HepG2 (cell line): Measurements from ENCODE around the gene NOTUM. TPM values are rescaled to one million over a fixed set of nuclear protein-coding genes. Genes with fewer than 3 reads are reported as not detected.
A peak's percentile ranks its signal among the peaks of the same experiment; 100 is the strongest.

Experiments used
- ATAC-seq: fragments of 200-7000 bp; cut with Tn5 transposase; 3 replicates; pipeline ENCODE4 v1.9.1; 2020; ENCODE audit warnings: mild to moderate bottlenecking, moderate library complexity
- BruUV-seq: library from RNA; stranded (reverse); fragments of 400-500 nt; replicated peaks from 2 replicates; lab custom pipeline; 2021; lab: Mats Ljungman, UMichigan
- CTCF ChIA-PET: fragments of 300-600 bp; formaldehyde crosslinking; extraction: SDS; loops from one replicate; lab custom pipeline; 2021; ENCODE audit warnings: low total read pairs, inconsistent platforms, low intra/inter-chr PET ratio; lab: Yijun Ruan, JAX
- POLR2A ChIA-PET: fragments of 350-600 bp; sonication (Branson Sonifier 250); formaldehyde crosslinking; loops from one replicate; lab custom pipeline; 2020; ENCODE audit warnings: antibody characterized with exemption, inconsistent platforms; lab: Yijun Ruan, JAX
- DNase-seq: peaks from one replicate; pipeline ENCODE4 v3.0.0-alpha.2; 2015; ENCODE audit warnings: low spot score
- FAIRE-seq: peaks from 3 replicates; lab custom pipeline; 2011; peaks lifted over from hg19 to GRCh38; lab: Jason Lieb, UNC
- H2AFZ ChIP-seq: one replicate; pipeline ENCODE4 v1.6.1; 2011; ENCODE audit warnings: low read length, inconsistent platforms
- H3K27ac ChIP-seq: fragments of 300-600 bp; 3 replicates; pipeline ENCODE4 v1.8.0; 2011; ENCODE audit warnings: mixed run types, mild to moderate bottlenecking, mixed read lengths, low read length, inconsistent platforms; ENCODE audit not compliant: insufficient read depth; ENCODE audit errors: extremely low read length
- H3K27me3 ChIP-seq, 2 experiments: fragments of 200-600 bp in 1 of 2; 2 replicates in 1 of 2; 3 replicates in 1 of 2; pipeline versions ENCODE4 v1.6.0 to v1.8.0; 2011; ENCODE audit warnings: low read length in 2 of 2, mild to moderate bottlenecking in 2 of 2, moderate library complexity in 2 of 2, inconsistent platforms in 1 of 2; ENCODE audit not compliant: insufficient read depth in 2 of 2, control insufficient read depth in 1 of 2
- H3K36me3 ChIP-seq, 2 experiments: fragments of 200-600 bp in 1 of 2; replicated peaks in 1 of 2; 2 replicates in 1 of 2; 3 replicates in 1 of 2; pipeline versions ENCODE4 v1.5.1 to v1.8.0; 2011; ENCODE audit warnings: low read length in 2 of 2, inconsistent platforms in 1 of 2; ENCODE audit not compliant: insufficient read depth in 2 of 2, control insufficient read depth in 1 of 2
- H3K4me1 ChIP-seq: 2 replicates; pipeline ENCODE4 v1.5.1; 2012; ENCODE audit warnings: low read length, inconsistent platforms; ENCODE audit not compliant: insufficient read depth
- H3K4me2 ChIP-seq: 2 replicates; pipeline ENCODE4 v1.6.0; 2011; ENCODE audit warnings: low read depth, low read length, inconsistent platforms
- H3K4me3 ChIP-seq, 3 experiments: fragments of 200-600 bp in 1 of 3; sonication (generic), shearing (Covaris generic) in 1 of 3; replicated peaks in 1 of 3; 2 replicates each; pipeline ENCODE4 v1.5.1; 2011 to 2016; ENCODE audit warnings: low read length in 3 of 3, inconsistent platforms in 2 of 3, low read depth in 2 of 3, mild to moderate bottlenecking in 2 of 3, control low read depth in 1 of 3, mixed read lengths in 1 of 3; ENCODE audit not compliant: insufficient read depth in 1 of 3
- H3K79me2 ChIP-seq: one replicate; pipeline ENCODE4 v1.6.1; 2011; ENCODE audit warnings: low read length, inconsistent platforms; ENCODE audit not compliant: insufficient read depth
- H3K9ac ChIP-seq: 2 replicates; pipeline ENCODE4 v1.6.0; 2011; ENCODE audit warnings: mild to moderate bottlenecking, low read depth, low read length, inconsistent platforms; ENCODE audit not compliant: insufficient read depth
- H3K9me3 ChIP-seq: 2 replicates; pipeline ENCODE4 v1.5.1; 2012; ENCODE audit warnings: mild to moderate bottlenecking, low read length
- H4K20me1 ChIP-seq: 2 replicates; pipeline ENCODE4 v1.6.0; 2011; ENCODE audit warnings: inconsistent platforms, mild to moderate bottlenecking, low read length, moderate library complexity; ENCODE audit not compliant: insufficient read depth
- ERF ChIP-seq: IDR thresholded peaks from 2 replicates; pipeline ENCODE4 v1.6.1; 2018; ENCODE audit warnings: missing biosample characterization, missing genetic modification reagents
- FOXO1 ChIP-seq: sonication (generic); formaldehyde crosslinking; IDR thresholded peaks from 2 replicates; pipeline ENCODE4 v1.4.0; 2020; ENCODE audit warnings: missing genetic modification reagents
- HOXA9 ChIP-seq: sonication (generic); formaldehyde crosslinking; IDR thresholded peaks from 2 replicates; pipeline ENCODE4 v1.8.1; 2022; ENCODE audit warnings: missing genetic modification reagents, mild to moderate bottlenecking, moderate library complexity, borderline replicate concordance
- IRF2 ChIP-seq: IDR thresholded peaks from 2 replicates; pipeline ENCODE4 v1.6.1; 2018; ENCODE audit warnings: missing genetic modification reagents, missing compliant biosample characterization
- MLLT10 ChIP-seq: sonication (generic); formaldehyde crosslinking; IDR thresholded peaks from 2 replicates; pipeline ENCODE4 v1.4.0; 2020; ENCODE audit warnings: missing genetic modification reagents
- NFIC ChIP-seq: IDR thresholded peaks from 2 replicates; pipeline ENCODE4 v1.6.1; 2012; ENCODE audit warnings: mild to moderate bottlenecking, low read length, inconsistent platforms
- NFKBIZ ChIP-seq: IDR thresholded peaks from 2 replicates; pipeline ENCODE4 v1.6.1; 2018; ENCODE audit warnings: missing genetic modification reagents, missing compliant biosample characterization
- NONO ChIP-seq, 2 experiments: fragments of 450-650 bp in 1 of 2; sonication (generic) in 1 of 2; formaldehyde crosslinking in 1 of 2; IDR thresholded peaks in 1 of 2; conservative IDR thresholded peaks in 1 of 2; 2 replicates each; pipeline versions ENCODE4 v1.6.1 to v1.8.0; 2017 to 2022; ENCODE audit warnings: mild to moderate bottlenecking in 1 of 2, missing genetic modification reagents in 1 of 2, moderate library complexity in 1 of 2
- RFX3 ChIP-seq: IDR thresholded peaks from 2 replicates; pipeline ENCODE4 v1.6.1; 2016; ENCODE audit warnings: missing biosample characterization, missing genetic modification reagents
- ZFYVE20 ChIP-seq: sonication (generic); formaldehyde crosslinking; IDR thresholded peaks from 2 replicates; pipeline ENCODE4 v1.8.0; 2023; ENCODE audit warnings: low read depth, mild to moderate bottlenecking, moderate library complexity, missing genetic modification reagents, borderline replicate concordance
- ZKSCAN5 ChIP-seq: sonication (generic); formaldehyde crosslinking; IDR thresholded peaks from 2 replicates; pipeline ENCODE4 v1.5.1; 2020; ENCODE audit warnings: mild to moderate bottlenecking, missing genetic modification reagents
- ZNF160 ChIP-seq: sonication (generic); formaldehyde crosslinking; IDR thresholded peaks from 2 replicates; pipeline ENCODE4 v1.8.0; 2022; ENCODE audit warnings: mild to moderate bottlenecking, inconsistent platforms, missing genetic modification reagents
- ZNF205 ChIP-seq: IDR thresholded peaks from 2 replicates; pipeline ENCODE4 v1.6.1; 2018; ENCODE audit warnings: missing biosample characterization, missing genetic modification reagents
- ZNF224 ChIP-seq: sonication (generic); formaldehyde crosslinking; IDR thresholded peaks from 2 replicates; pipeline ENCODE4 v1.5.0; 2020; ENCODE audit warnings: mild to moderate bottlenecking, missing genetic modification reagents
- ZNF251 ChIP-seq: sonication (generic); formaldehyde crosslinking; IDR thresholded peaks from 2 replicates; pipeline ENCODE4 v1.9.0; 2021; ENCODE audit warnings: mild to moderate bottlenecking, missing genetic modification reagents
- ZNF333 ChIP-seq: sonication (generic); formaldehyde crosslinking; IDR thresholded peaks from 2 replicates; pipeline ENCODE4 v1.4.0; 2020; ENCODE audit warnings: mild to moderate bottlenecking, missing genetic modification reagents, borderline replicate concordance
- ZNF44 ChIP-seq: sonication (generic); formaldehyde crosslinking; IDR thresholded peaks from 2 replicates; pipeline ENCODE4 v1.5.1; 2020; ENCODE audit warnings: mild to moderate bottlenecking, missing genetic modification reagents
- WGBS: methylation state at CpG from one replicate; pipeline ENCODE4 v1.1.6; 2017; ENCODE audit warnings: low lambda C conversion rate; 5-methylcytosine and 5-hydroxymethylcytosine counted together
- in situ Hi-C: cut with HindIII; loops from 2 replicates; pipeline ENCODE4 v1.10.0; 2017; ENCODE audit warnings: low pct_unique_long_range_greater_than_20kb; ENCODE audit not compliant: extremely low pct_ligation_motif_present
- intact Hi-C: fragments of 100-400 bp; cut with micrococcal nuclease; formaldehyde crosslinking; loops from one replicate; pipeline ENCODE4 v1.10.0; 2022; ENCODE audit not compliant: unreplicated experiment
- polyA plus RNA-seq, 8 experiments: library from polyadenylated mRNA; depleted of rRNA in 3 of 8; stranded (reverse) in 7 of 8; unstranded in 1 of 8; fragments of >200 nt; fragmentation: Illumina TruSeq in 4 of 8; extraction: Trizol in 4 of 8; gene quantifications; 2 replicates each; pipeline versions ENCODE4 v1.2.1 to v1.2.3, GENCODE V29; 2011 to 2016; ENCODE audit warnings: low read depth in 4 of 8, missing spikeins in 1 of 8, mixed read lengths in 1 of 8; ENCODE audit not compliant: insufficient read depth in 1 of 8
- total RNA-seq, 5 experiments: library from RNA; depleted of rRNA; stranded (reverse); fragments of >200 nt; fragmentation: Illumina TruSeq; extraction: Trizol; gene quantifications; 2 replicates each; pipeline ENCODE4 v1.2.3, GENCODE V29; 2016; ENCODE audit warnings: low read depth in 1 of 5
- TF ChIP-seq, protein P1 (sequence below): sonication (generic); formaldehyde crosslinking; IDR thresholded peaks from 2 replicates; pipeline ENCODE4 v1.5.1; 2020; ENCODE audit warnings: mild to moderate bottlenecking, missing genetic modification reagents, moderate library complexity
- TF ChIP-seq, protein P2 (sequence below): IDR thresholded peaks from 2 replicates; pipeline ENCODE4 v1.6.1; 2016; ENCODE audit warnings: missing compliant biosample characterization, missing genetic modification reagents, borderline replicate concordance
- TF ChIP-seq, protein P3 (sequence below): sonication (generic); formaldehyde crosslinking; IDR thresholded peaks from 2 replicates; pipeline ENCODE4 v1.5.1; 2020; ENCODE audit warnings: missing genetic modification reagents, mild to moderate bottlenecking, borderline replicate concordance

Gene NOTUM
- total and polyA plus RNA-seq, 2 of the 13 experiments (the other 11 are each of a cell fraction or from before 2014, with no cell fraction given), result 150 to 160 TPM

DNA sequence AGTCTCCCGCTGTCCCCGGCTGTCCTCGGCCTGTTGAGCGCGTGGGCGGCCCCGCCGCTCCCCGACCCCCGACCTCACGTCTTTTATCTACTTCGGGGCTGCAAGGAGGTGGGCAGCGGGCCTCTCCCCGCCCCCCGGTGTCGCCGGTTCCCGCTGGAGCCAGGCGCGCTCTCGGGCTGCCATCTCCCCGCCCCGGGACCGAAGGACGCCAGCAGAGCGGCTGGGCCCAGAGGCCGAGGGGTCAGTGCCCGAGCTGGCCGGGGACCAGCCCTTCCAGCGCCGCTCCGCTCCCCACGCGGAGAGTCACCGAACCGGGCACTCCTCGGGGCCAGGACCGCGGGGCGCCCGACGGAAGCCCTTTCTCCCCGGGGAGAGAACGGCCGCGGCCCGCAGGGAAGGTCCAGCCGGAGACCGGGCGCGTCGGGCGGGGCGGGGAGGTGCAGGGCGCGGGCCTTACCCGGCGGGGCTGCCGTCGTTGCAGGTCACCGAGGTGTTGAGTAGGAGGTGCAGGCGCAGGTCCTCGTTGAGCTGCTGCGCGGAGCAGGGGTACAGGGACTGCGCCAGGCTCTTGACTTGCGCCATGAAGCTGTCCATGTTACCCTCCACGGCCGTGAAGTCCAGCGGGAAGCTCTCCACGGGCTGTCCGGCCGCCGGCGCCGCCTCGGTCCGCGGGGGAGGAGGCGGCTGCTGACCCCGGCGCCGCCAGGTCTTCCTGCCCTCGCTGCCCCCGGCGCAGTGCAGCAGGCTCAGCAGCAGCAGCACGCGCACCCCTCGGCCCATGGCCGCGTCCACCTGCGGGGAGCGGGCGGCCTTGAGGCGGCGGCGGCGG lies 643 bp downstream of the NOTUM start:
- intact Hi-C loops, result loop anchor here (2.0 kb wide), 1 partner anchor 34 kb away; no protein-coding TSS in a partner anchor
- no peak for TF ChIP-seq NFKBIZ (CRISPR knock-in tag)
- TF ChIP-seq NONO (IDR thresholded peaks at IDR 0.05), result no peak
- no peak for TF ChIP-seq NONO (CRISPR knock-in tag; conservative IDR thresholded peaks at IDR 0.05)
- no peak for TF ChIP-seq ZNF160
- TF ChIP-seq HOXA9 (CRISPR knock-in tag), result no peak
- no peak for TF ChIP-seq RFX3
- no peak for TF ChIP-seq NFIC
- TF ChIP-seq, protein P1, sequence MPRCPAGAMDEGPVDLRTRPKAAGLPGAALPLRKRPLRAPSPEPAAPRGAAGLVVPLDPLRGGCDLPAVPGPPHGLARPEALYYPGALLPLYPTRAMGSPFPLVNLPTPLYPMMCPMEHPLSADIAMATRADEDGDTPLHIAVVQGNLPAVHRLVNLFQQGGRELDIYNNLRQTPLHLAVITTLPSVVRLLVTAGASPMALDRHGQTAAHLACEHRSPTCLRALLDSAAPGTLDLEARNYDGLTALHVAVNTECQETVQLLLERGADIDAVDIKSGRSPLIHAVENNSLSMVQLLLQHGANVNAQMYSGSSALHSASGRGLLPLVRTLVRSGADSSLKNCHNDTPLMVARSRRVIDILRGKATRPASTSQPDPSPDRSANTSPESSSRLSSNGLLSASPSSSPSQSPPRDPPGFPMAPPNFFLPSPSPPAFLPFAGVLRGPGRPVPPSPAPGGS, result no peak; the same call in 1 of the 2 replicates
- TF ChIP-seq ZNF333, result peak; percentile 59; the same call in 1 of the 2 replicates
- no peak for TF ChIP-seq ZNF251
- TF ChIP-seq, protein P2, sequence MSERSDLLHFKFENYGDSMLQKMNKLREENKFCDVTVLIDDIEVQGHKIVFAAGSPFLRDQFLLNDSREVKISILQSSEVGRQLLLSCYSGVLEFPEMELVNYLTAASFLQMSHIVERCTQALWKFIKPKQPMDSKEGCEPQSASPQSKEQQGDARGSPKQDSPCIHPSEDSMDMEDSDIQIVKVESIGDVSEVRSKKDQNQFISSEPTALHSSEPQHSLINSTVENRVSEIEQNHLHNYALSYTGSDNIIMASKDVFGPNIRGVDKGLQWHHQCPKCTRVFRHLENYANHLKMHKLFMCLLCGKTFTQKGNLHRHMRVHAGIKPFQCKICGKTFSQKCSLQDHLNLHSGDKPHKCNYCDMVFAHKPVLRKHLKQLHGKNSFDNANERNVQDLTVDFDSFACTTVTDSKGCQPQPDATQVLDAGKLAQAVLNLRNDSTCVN (CRISPR knock-in tag), result 0 out of 2 replicates have a peak, but pooled peaks have one; percentile 47
- TF ChIP-seq ZNF224 (CRISPR knock-in tag), result 0 out of 2 replicates have a peak, but pooled peaks have one; percentile 56
- TF ChIP-seq ERF, result no peak
- 0 out of 2 replicates have a peak, but pooled peaks have one; percentile 16 for TF ChIP-seq ZFYVE20
- TF ChIP-seq, protein P3, sequence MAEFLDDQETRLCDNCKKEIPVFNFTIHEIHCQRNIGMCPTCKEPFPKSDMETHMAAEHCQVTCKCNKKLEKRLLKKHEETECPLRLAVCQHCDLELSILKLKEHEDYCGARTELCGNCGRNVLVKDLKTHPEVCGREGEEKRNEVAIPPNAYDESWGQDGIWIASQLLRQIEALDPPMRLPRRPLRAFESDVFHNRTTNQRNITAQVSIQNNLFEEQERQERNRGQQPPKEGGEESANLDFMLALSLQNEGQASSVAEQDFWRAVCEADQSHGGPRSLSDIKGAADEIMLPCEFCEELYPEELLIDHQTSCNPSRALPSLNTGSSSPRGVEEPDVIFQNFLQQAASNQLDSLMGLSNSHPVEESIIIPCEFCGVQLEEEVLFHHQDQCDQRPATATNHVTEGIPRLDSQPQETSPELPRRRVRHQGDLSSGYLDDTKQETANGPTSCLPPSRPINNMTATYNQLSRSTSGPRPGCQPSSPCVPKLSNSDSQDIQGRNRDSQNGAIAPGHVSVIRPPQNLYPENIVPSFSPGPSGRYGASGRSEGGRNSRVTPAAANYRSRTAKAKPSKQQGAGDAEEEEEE (CRISPR knock-in tag), result no peak
- TF ChIP-seq ZNF205 (CRISPR knock-in tag), result no peak
- no peak for TF ChIP-seq MLLT10 (CRISPR knock-in tag)
- peak; percentile 70; the same call in 1 of the 2 replicates for TF ChIP-seq ZNF44 (CRISPR knock-in tag)
- TF ChIP-seq IRF2 (CRISPR knock-in tag), result no peak
- TF ChIP-seq FOXO1, result peak; percentile 1; the same call in 1 of the 2 replicates
- no peak for TF ChIP-seq ZKSCAN5 (CRISPR knock-in tag)

More for the DNA sequence above, 643 bp downstream of the NOTUM start:
- H3K9ac ChIP-seq, result peak overlapping the region; percentile 99
- BruUV-seq, result no TSS peak
- peaks cover 25 to 38% of the 10 kb centered on the region in 2 experiments for H3K36me3 ChIP-seq
- DNase-seq (no peak), ATAC-seq (peak; percentile 1; the same call in 1 of the 3 replicates), FAIRE-seq (no peak)
- H3K27me3 ChIP-seq, result no peaks in the 10 kb centered on the region; a peak in 1 of 5 replicates
- H4K20me1 ChIP-seq, result peaks cover 21% of the 10 kb centered on the region
- peaks cover 63% of the 10 kb centered on the region for H3K79me2 ChIP-seq
- ChIA-PET CTCF (interaction anchor here (1.0 to 4.7 kb wide), 9 partner anchors 9 to 60 kb away, joined by 4 to 181 read pairs (median 25); partner anchors contain the start of genes ASPSCR1, CENPX and LRRC45), POLR2A (interaction anchor here (1.2 to 7.0 kb wide), 13 partner anchors 7 to 77 kb away, joined by 4 to 406 read pairs (median 17); partner anchors contain the start of genes ASPSCR1, CENPX, DCXR and LRRC45)
- peak overlapping the region; percentile 99 for H3K4me2 ChIP-seq
- no peaks in the 10 kb centered on the region for H3K9me3 ChIP-seq
- no peak overlapping the region for H2AFZ ChIP-seq
- in situ Hi-C loops, result no loop called here
- H3K4me1 ChIP-seq, result peaks cover 71% of the 10 kb centered on the region
- H3K27ac ChIP-seq, result peak overlapping the region; percentile 86
- under 1% methylated on average over 21 of the region's 98 CpGs for WGBS
- peak overlapping the region; percentile 95 to 97 (median 96) for H3K4me3 ChIP-seq
